H1 (cell line): ENCODE measurements around the gene CCL7. TPM values are rescaled to one million over a fixed set of nuclear protein-coding genes. Genes with fewer than 3 reads are reported as not detected.

Experiments
- CTCF ChIA-PET: fragments of 300-600 bp; sonication (Branson Sonifier 250); formaldehyde crosslinking; loops from one replicate; lab custom pipeline; 2021; ENCODE audit not compliant: partially characterized antibody; lab: Charles Lee
- POLR2A ChIA-PET: fragments of 300-600 bp; sonication (Branson Sonifier 250); formaldehyde crosslinking; loops from one replicate; lab custom pipeline; 2021; ENCODE audit warnings: inconsistent platforms; ENCODE audit not compliant: partially characterized antibody; lab: Charles Lee
- DNase-seq, 2 experiments: peaks; one replicate each; pipeline versions ENCODE4 v3.0.0 to v3.0.0-alpha.2; 2010 to 2022; ENCODE audit warnings: low spot score in 2 of 2, low read depth in 1 of 2, mixed read lengths in 1 of 2
- FAIRE-seq: peaks from 2 replicates; lab custom pipeline; 2011; peaks lifted over from hg19 to GRCh38; lab: Jason Lieb, UNC
- H2AFZ ChIP-seq: 2 replicates; pipeline ENCODE4 v1.8.1; 2012; ENCODE audit warnings: low read length, inconsistent platforms
- H2AK5ac ChIP-seq: 2 replicates; pipeline ENCODE4 v1.6.1; 2013; ENCODE audit warnings: low read depth, low read length
- H2BK120ac ChIP-seq: replicated peaks from 2 replicates; pipeline ENCODE3; 2013; ENCODE audit warnings: low read depth, low read length, inconsistent platforms
- H2BK12ac ChIP-seq: 2 replicates; pipeline ENCODE4 v1.6.1; 2013; ENCODE audit warnings: low read depth, low read length
- H2BK15ac ChIP-seq: 2 replicates; pipeline ENCODE4 v1.6.1; 2013; ENCODE audit warnings: low read length
- H2BK20ac ChIP-seq: 2 replicates; pipeline ENCODE4 v1.6.1; 2013; ENCODE audit warnings: low read length
- H2BK5ac ChIP-seq: 2 replicates; pipeline ENCODE4 v1.6.1; 2013; ENCODE audit warnings: low read depth, low read length
- H3K14ac ChIP-seq: 2 replicates; pipeline ENCODE4 v1.6.1; 2013; ENCODE audit warnings: inconsistent platforms; ENCODE audit not compliant: insufficient read length
- H3K18ac ChIP-seq: 2 replicates; pipeline ENCODE4 v1.6.1; 2013; ENCODE audit warnings: low read length; ENCODE audit errors: extremely low read depth
- H3K23ac ChIP-seq: 2 replicates; pipeline ENCODE4 v1.6.1; 2013; ENCODE audit warnings: inconsistent platforms; ENCODE audit not compliant: insufficient read length
- H3K23me2 ChIP-seq: 2 replicates; pipeline ENCODE4 v1.6.1; 2013; ENCODE audit warnings: low read depth, low read length
- H3K27ac ChIP-seq: 2 replicates; pipeline ENCODE4 v1.6.1; 2011; ENCODE audit warnings: low read depth, low read length, inconsistent platforms
- H3K27me3 ChIP-seq, 4 experiments: replicated peaks in 1 of 4; 1 replicate in 1 of 4; 2 replicates in 3 of 4; pipeline versions ENCODE4 v1.6.1 to v1.8.1; 2011 to 2013; ENCODE audit warnings: low read length in 3 of 4, mild to moderate bottlenecking in 3 of 4, inconsistent platforms in 2 of 4, mixed read lengths in 2 of 4, moderate library complexity in 1 of 4; ENCODE audit not compliant: control insufficient read depth in 3 of 4, insufficient read depth in 3 of 4; ENCODE audit errors: extremely low read depth in 1 of 4
- H3K36me3 ChIP-seq, 4 experiments: 2 replicates each; pipeline versions ENCODE4 v1.6.1 to v1.8.1; 2011 to 2013; ENCODE audit warnings: mild to moderate bottlenecking in 4 of 4, low read length in 3 of 4, moderate library complexity in 2 of 4, control low read depth in 1 of 4, inconsistent platforms in 1 of 4; ENCODE audit not compliant: insufficient read depth in 4 of 4, control insufficient read depth in 2 of 4
- H3K4ac ChIP-seq: replicated peaks from 2 replicates; pipeline ENCODE3; 2013; ENCODE audit warnings: low read length, low read depth, mixed read lengths, inconsistent platforms; ENCODE audit not compliant: insufficient read length
- H3K4me1 ChIP-seq, 4 experiments: replicated peaks in 1 of 4; 1 replicate in 1 of 4; 2 replicates in 3 of 4; pipeline versions ENCODE4 v1.6.1 to v1.8.1; 2011 to 2013; ENCODE audit warnings: low read length in 3 of 4, inconsistent platforms in 2 of 4, mixed read lengths in 1 of 4; ENCODE audit not compliant: insufficient read depth in 4 of 4, control insufficient read depth in 3 of 4
- H3K4me2 ChIP-seq, 2 experiments: 2 replicates each; pipeline versions ENCODE4 v1.6.1 to v1.8.1; 2011 to 2013; ENCODE audit warnings: low read depth in 2 of 2, low read length in 2 of 2, control low read depth in 1 of 2, inconsistent platforms in 1 of 2, mild to moderate bottlenecking in 1 of 2; ENCODE audit not compliant: insufficient read depth in 1 of 2
- H3K4me3 ChIP-seq, 4 experiments: fragments of 200-600, 300-600 bp in 1 of 4; sonication (generic), shearing (Covaris generic), sonication (Bioruptor Twin) in 1 of 4; 2 replicates each; pipeline versions ENCODE4 v1.5.1 to v1.8.1; 2011 to 2016; ENCODE audit warnings: low read length in 4 of 4, low read depth in 3 of 4, control low read depth in 2 of 4, inconsistent platforms in 2 of 4, mild to moderate bottlenecking in 2 of 4, mixed read lengths in 1 of 4, moderate library complexity in 1 of 4; ENCODE audit not compliant: insufficient read depth in 2 of 4; ENCODE audit errors: extremely low read depth in 1 of 4
- H3K56ac ChIP-seq: replicated peaks from 2 replicates; pipeline ENCODE3; 2013; ENCODE audit warnings: low read depth, mild to moderate bottlenecking, mixed read lengths, low read length, inconsistent platforms; ENCODE audit not compliant: insufficient read length
- H3K79me1 ChIP-seq: 2 replicates; pipeline ENCODE4 v1.6.1; 2013; ENCODE audit warnings: low read depth, low read length, control low read depth
- H3K79me2 ChIP-seq, 2 experiments: 2 replicates each; pipeline versions ENCODE4 v1.6.1 to v1.8.1; 2012 to 2013; ENCODE audit warnings: low read length in 2 of 2, mild to moderate bottlenecking in 2 of 2, inconsistent platforms in 1 of 2; ENCODE audit not compliant: insufficient read depth in 2 of 2, control insufficient read depth in 1 of 2
- H3K9ac ChIP-seq, 4 experiments: replicated peaks in 1 of 4; 1 replicate in 1 of 4; 2 replicates in 3 of 4; pipeline versions ENCODE4 v1.6.1 to v1.8.1; 2011 to 2013; ENCODE audit warnings: low read depth in 3 of 4, low read length in 3 of 4, control low read depth in 2 of 4, mild to moderate bottlenecking in 2 of 4, moderate library complexity in 2 of 4, inconsistent platforms in 1 of 4; ENCODE audit errors: extremely low read depth in 1 of 4
- H3K9me3 ChIP-seq, 2 experiments: 2 replicates each; pipeline versions ENCODE4 v1.6.1 to v1.8.1; 2012 to 2013; ENCODE audit warnings: mild to moderate bottlenecking in 2 of 2, moderate library complexity in 2 of 2, control low read depth in 1 of 2, inconsistent platforms in 1 of 2, low read depth in 1 of 2, low read length in 1 of 2, mixed read lengths in 1 of 2; ENCODE audit not compliant: insufficient read depth in 2 of 2
- H4K20me1 ChIP-seq, 2 experiments: replicated peaks in 1 of 2; 2 replicates each; pipeline versions ENCODE3 to v1.8.1; 2011 to 2013; ENCODE audit warnings: inconsistent platforms in 2 of 2, low read length in 2 of 2, mild to moderate bottlenecking in 1 of 2; ENCODE audit not compliant: insufficient read depth in 2 of 2, control insufficient read depth in 1 of 2
- H4K5ac ChIP-seq: 2 replicates; pipeline ENCODE4 v1.6.1; 2013; ENCODE audit warnings: low read length, low read depth, mixed read lengths, inconsistent platforms; ENCODE audit not compliant: insufficient read length
- H4K8ac ChIP-seq: 2 replicates; pipeline ENCODE4 v1.8.0; 2013; ENCODE audit warnings: mild to moderate bottlenecking, moderate library complexity, low read length, inconsistent platforms; ENCODE audit not compliant: insufficient read depth; ENCODE audit errors: extremely low read depth
- H4K91ac ChIP-seq: replicated peaks from 2 replicates; pipeline ENCODE3; 2013; ENCODE audit warnings: low read length, mixed read lengths, inconsistent platforms; ENCODE audit not compliant: insufficient read length
- BACH1 ChIP-seq: IDR thresholded peaks from 2 replicates; pipeline ENCODE4 v1.6.1; 2012; ENCODE audit warnings: low read length, improper control_type of control experiment
- BRCA1 ChIP-seq: IDR thresholded peaks from 2 replicates; pipeline ENCODE4 v1.6.1; 2012; ENCODE audit warnings: low read depth, low read length, improper control_type of control experiment
- CBX5 ChIP-seq: fragments of 300-800, 300-1000 bp; sonication (generic); IDR thresholded peaks from 2 replicates; pipeline ENCODE4 v1.7.1; 2016; ENCODE audit warnings: antibody characterized with exemption, low read length, low read depth
- E2F6 ChIP-seq: IDR thresholded peaks from 2 replicates; pipeline ENCODE4 v1.6.1; 2012; ENCODE audit warnings: inconsistent platforms
- EGR1 ChIP-seq: IDR thresholded peaks from 2 replicates; pipeline ENCODE4 v1.6.1; 2011; ENCODE audit warnings: low read depth, low read length, borderline replicate concordance
- KDM5A ChIP-seq: fragments of 200-600 bp; IDR thresholded peaks from 2 replicates; pipeline ENCODE4 v1.7.1; 2012; ENCODE audit warnings: mild to moderate bottlenecking, low read length, inconsistent platforms, mixed read lengths
- MAFK ChIP-seq: IDR thresholded peaks from 2 replicates; pipeline ENCODE4 v1.6.1; 2012; ENCODE audit warnings: low read depth, mild to moderate bottlenecking, improper control_type of control experiment, low read length
- MAX ChIP-seq: IDR thresholded peaks from 2 replicates; pipeline ENCODE4 v1.6.1; 2012; ENCODE audit warnings: inconsistent platforms
- NRF1 ChIP-seq: IDR thresholded peaks from 2 replicates; pipeline ENCODE4 v1.6.1; 2011; ENCODE audit warnings: mild to moderate bottlenecking, low read depth, low read length, improper control_type of control experiment
- RBBP5 ChIP-seq: IDR thresholded peaks from 2 replicates; pipeline ENCODE4 v1.7.1; 2012; ENCODE audit warnings: low read depth, mild to moderate bottlenecking, inconsistent platforms, low read length, moderate library complexity, borderline replicate concordance
- SRF ChIP-seq: IDR thresholded peaks from 2 replicates; pipeline ENCODE4 v1.6.1; 2011; ENCODE audit warnings: mild to moderate bottlenecking, low read depth, low read length, moderate library complexity
- SUZ12 ChIP-seq: fragments of 200-600 bp; sonication (generic); IDR thresholded peaks from 2 replicates; pipeline ENCODE4 v1.6.1; 2012; ENCODE audit warnings: mild to moderate bottlenecking, inconsistent platforms, low read length, moderate library complexity, mixed read lengths
- WGBS, 2 experiments: shearing (Covaris generic) in 1 of 2; methylation state at CpG; one replicate each; pipeline versions ENCODE4 v1.1.6 to v1.1.7; 2013 to 2015; ENCODE audit warnings: low lambda C conversion rate in 2 of 2, mixed read lengths in 2 of 2, inconsistent platforms in 1 of 2, low coverage in 1 of 2, missing lambda C conversion rate in 1 of 2; ENCODE audit not compliant: insufficient replicate concordance in 2 of 2, insufficient coverage in 1 of 2, insufficient read length in 1 of 2; ENCODE audit errors: extremely low coverage in 1 of 2, missing lambda C conversion rate in 1 of 2; 5-methylcytosine and 5-hydroxymethylcytosine counted together
- polyA plus RNA-seq, 7 experiments: library from polyadenylated mRNA; depleted of rRNA in 3 of 7; stranded (reverse) in 5 of 7; unstranded in 2 of 7; fragments of >200 nt in 5 of 7; fragments of 200-250 nt in 2 of 7; gene quantifications; 1 replicate in 5 of 7; 2 replicates in 1 of 7; 4 replicates in 1 of 7; pipeline versions ENCODE4 v1.2.1 to v1.2.3, GENCODE V29; 2011 to 2013; ENCODE audit warnings: missing spikeins in 2 of 7, mixed read lengths in 2 of 7
- total RNA-seq: library from RNA; stranded (reverse); fragmentation: NEBNext Ultra II Directional; extraction: Animal tissue kit (Norgen Biotek cat#: 25700); gene quantifications from 2 replicates; pipeline ENCODE4 v1.2.1, GENCODE V29; 2021

Gene CCL7
- total and polyA plus RNA-seq, 2 of the 8 experiments (the other 6 are each of a cell fraction or from before 2014, with no cell fraction given): not detected

- Histone ChIP-seq H3K14ac (no peak overlapping the region), H3K23ac (no peak overlapping the region), H3K79me2 (no peaks in the 10 kb centered on the region), H3K9ac (no peak overlapping the region), H3K79me1 (no peaks in the 10 kb centered on the region), H3K4me1 (peaks cover 0 to 7% (median 0%) of the 10 kb centered on the region in 4 experiments; a peak in 1 of 7 replicates), H4K5ac (no peak overlapping the region), H4K8ac (no peak overlapping the region), H2BK20ac (no peak overlapping the region), H3K4ac (no peak overlapping the region), H2BK5ac (no peak overlapping the region), H3K4me3 (no peak overlapping the region), H4K20me1 (no peaks in the 10 kb centered on the region), H3K4me2 (no peak overlapping the region), H3K27ac (no peak overlapping the region), H2BK120ac (no peak overlapping the region), H2BK12ac (no peak overlapping the region), H2AFZ (no peak overlapping the region), H2AK5ac (no peak overlapping the region), H3K56ac (no peak overlapping the region), H3K27me3 (no peaks in the 10 kb centered on the region), H3K36me3 (no peaks in the 10 kb centered on the region), H2BK15ac (no peak overlapping the region), H3K18ac (no peak overlapping the region), H3K23me2 (no peaks in the 10 kb centered on the region), H3K9me3 (peaks cover 4 to 7% of the 10 kb centered on the region in 2 experiments; a peak in 2 of 4 replicates), H4K91ac (no peak overlapping the region)
- TF ChIP-seq E2F6 (no peak), NRF1 (no peak), SUZ12 (no peak), CBX5 (no peak), RBBP5 (no peak), MAX (no peak), BRCA1 (no peak), MAFK (no peak), EGR1 (no peak), BACH1 (no peak), KDM5A (no peak), SRF (no peak)
- DNase-seq (no peak), FAIRE-seq (no peak)
- ChIA-PET CTCF (interaction anchor here (0.6 to 2.0 kb wide), 3 partner anchors 30 to 426 kb away, joined by 3 to 8 read pairs (median 6); no protein-coding TSS in a partner anchor), POLR2A (no interaction called here)
- 88% methylated on average over 1 of the region's 1 CpG; no CpG with 5 or more reads in 1 of the 2 experiments for WGBS, 2 experiments
These were observed 39.7 kb upstream of the CCL7 start for GRCh38 chr17:34230342-34230741.
